Tibial nerve (tissue), 3 donors: ENCODE results near the gene TK2.

Experiments used
- POLR2A ChIP-seq, 2 donors: fragments of 450-650 bp; IDR thresholded peaks; one replicate each; pipeline ENCODE4 v1.6.1; 2017; ENCODE audit warnings: antibody characterized with exemption in 2 of 2, mild to moderate bottlenecking in 2 of 2, moderate library complexity in 2 of 2
- TF ChIP-seq, protein P1 (sequence below), 5 experiments: fragments of 200-600 bp in 3 of 5; fragments of 450-650 bp in 2 of 5; sonication (generic) in 3 of 5; IDR thresholded peaks; one replicate each; pipeline ENCODE4 v1.5.1; 2016 to 2019; ENCODE audit warnings: antibody characterized with exemption in 5 of 5, mild to moderate bottlenecking in 3 of 5, moderate library complexity in 2 of 5

DNA sequence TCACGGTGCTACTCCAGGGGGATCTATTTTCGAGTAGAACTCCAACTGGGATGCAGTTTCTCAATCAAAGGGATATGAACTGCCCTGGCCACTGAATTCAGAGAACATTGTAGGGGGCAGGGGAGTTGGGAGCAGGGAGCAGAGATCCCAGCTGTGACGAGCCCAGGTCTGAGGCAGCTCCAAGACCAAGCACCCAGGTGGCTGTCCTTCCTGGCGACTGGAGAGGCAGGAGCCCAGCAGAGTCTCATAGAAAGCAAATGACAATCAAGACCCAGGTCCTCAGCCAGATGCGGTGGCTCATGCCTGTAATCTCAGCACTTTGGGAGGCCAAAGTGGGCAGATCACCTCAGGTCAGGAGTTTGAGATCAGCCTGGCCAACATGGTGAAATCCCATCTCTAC lies 60.1 kb downstream of the TK2 start:
- TF ChIP-seq, protein P1, sequence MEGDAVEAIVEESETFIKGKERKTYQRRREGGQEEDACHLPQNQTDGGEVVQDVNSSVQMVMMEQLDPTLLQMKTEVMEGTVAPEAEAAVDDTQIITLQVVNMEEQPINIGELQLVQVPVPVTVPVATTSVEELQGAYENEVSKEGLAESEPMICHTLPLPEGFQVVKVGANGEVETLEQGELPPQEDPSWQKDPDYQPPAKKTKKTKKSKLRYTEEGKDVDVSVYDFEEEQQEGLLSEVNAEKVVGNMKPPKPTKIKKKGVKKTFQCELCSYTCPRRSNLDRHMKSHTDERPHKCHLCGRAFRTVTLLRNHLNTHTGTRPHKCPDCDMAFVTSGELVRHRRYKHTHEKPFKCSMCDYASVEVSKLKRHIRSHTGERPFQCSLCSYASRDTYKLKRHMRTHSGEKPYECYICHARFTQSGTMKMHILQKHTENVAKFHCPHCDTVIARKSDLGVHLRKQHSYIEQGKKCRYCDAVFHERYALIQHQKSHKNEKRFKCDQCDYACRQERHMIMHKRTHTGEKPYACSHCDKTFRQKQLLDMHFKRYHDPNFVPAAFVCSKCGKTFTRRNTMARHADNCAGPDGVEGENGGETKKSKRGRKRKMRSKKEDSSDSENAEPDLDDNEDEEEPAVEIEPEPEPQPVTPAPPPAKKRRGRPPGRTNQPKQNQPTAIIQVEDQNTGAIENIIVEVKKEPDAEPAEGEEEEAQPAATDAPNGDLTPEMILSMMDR (IDR thresholded peaks at IDR 0.05), result no peak
- TF ChIP-seq POLR2A (IDR thresholded peaks at IDR 0.05), result no peak
